Measurements from ENCODE around the gene GPC6.

The GPC6 gene

GRCh38 chr13:93963266-93964145 lies 736.9 kb downstream of the GPC6 start:
- Histone ChIP-seq H3K27ac (no peak overlapping the region), H3K27me3 (ENCODE audit: insufficient read depth, low read depth, severe bottlenecking) (no peaks in the 10 kb centered on the region), H3K9me3 (ENCODE audit: severe bottlenecking) (no peaks in the 10 kb centered on the region), H3K4me3 (ENCODE audit: low read depth, low read length) (no peak overlapping the region), H3K36me3 (no peaks in the 10 kb centered on the region; the same call in none of the 2 replicates)
- no peak for DNase-seq
- no peak for TF ChIP-seq CTCF (IDR thresholded peaks at IDR 0.05; ENCODE audit: low read depth, low read length)

- H3K36me3 ChIP-seq, result no peaks in the 10 kb centered on the region; the same call in none of the 2 replicates
- DNase-seq, result no peak
- no peak for TF ChIP-seq CTCF (IDR thresholded peaks at IDR 0.05; ENCODE audit: low read depth, low read length)
- no peaks in the 10 kb centered on the region for H3K27me3 ChIP-seq (ENCODE audit: insufficient read depth, low read depth, severe bottlenecking)
- no peak overlapping the region for H3K4me3 ChIP-seq (ENCODE audit: low read depth, low read length)
- H3K9me3 ChIP-seq (ENCODE audit: severe bottlenecking), result no peaks in the 10 kb centered on the region
- no peak overlapping the region for H3K27ac ChIP-seq
Measured at GRCh38 chr13:93964146-93964512, 737.5 kb downstream of the GPC6 start.

- Histone ChIP-seq H3K4me3 (ENCODE audit: low read depth, low read length) (no peak overlapping the region), H3K36me3 (no peaks in the 10 kb centered on the region; the same call in none of the 2 replicates), H3K27ac (no peak overlapping the region), H3K9me3 (ENCODE audit: severe bottlenecking) (no peaks in the 10 kb centered on the region), H3K27me3 (ENCODE audit: insufficient read depth, low read depth, severe bottlenecking) (no peaks in the 10 kb centered on the region)
- no peak for DNase-seq
- no peak for TF ChIP-seq CTCF (IDR thresholded peaks at IDR 0.05; ENCODE audit: low read depth, low read length)
Measured at GRCh38 chr13:93965587-93965986, 739.0 kb downstream of the GPC6 start.

GRCh38 chr13:93966267-93966936 lies 739.8 kb downstream of the GPC6 start:
- no peak for TF ChIP-seq CTCF (IDR thresholded peaks at IDR 0.05; ENCODE audit: low read depth, low read length)
- no peak for DNase-seq
- Histone ChIP-seq H3K9me3 (ENCODE audit: severe bottlenecking) (no peaks in the 10 kb centered on the region), H3K36me3 (no peaks in the 10 kb centered on the region; the same call in none of the 2 replicates), H3K4me3 (ENCODE audit: low read depth, low read length) (no peak overlapping the region), H3K27ac (no peak overlapping the region), H3K27me3 (ENCODE audit: insufficient read depth, low read depth, severe bottlenecking) (no peaks in the 10 kb centered on the region)

- no peaks in the 10 kb centered on the region; the same call in none of the 2 replicates for H3K36me3 ChIP-seq
- no peak for DNase-seq
- TF ChIP-seq CTCF (IDR thresholded peaks at IDR 0.05; ENCODE audit: low read depth, low read length), result no peak
- no peak overlapping the region for H3K27ac ChIP-seq
- H3K4me3 ChIP-seq (ENCODE audit: low read depth, low read length), result no peak overlapping the region
- no peaks in the 10 kb centered on the region for H3K9me3 ChIP-seq (ENCODE audit: severe bottlenecking)
- H3K27me3 ChIP-seq (ENCODE audit: insufficient read depth, low read depth, severe bottlenecking), result no peaks in the 10 kb centered on the region
Measured at GRCh38 chr13:93967286-93967685, 740.7 kb downstream of the GPC6 start.
